IMR-90 (cell line): ENCODE results near the gene FUBP3. TPM values are rescaled to one million over a fixed set of nuclear protein-coding genes. Genes with fewer than 3 reads are reported as not detected.

ENCODE experiments used
- ATAC-seq: fragments of 200-7000 bp; cut with Tn5 transposase; 2 replicates; pipeline ENCODE4 v1.9.1; 2020; ENCODE audit warnings: low read depth, mild to moderate bottlenecking, moderate library complexity
- BruUV-seq: library from RNA; stranded (reverse); fragments of 400-500 nt; replicated peaks from 2 replicates; lab custom pipeline; 2021; lab: Mats Ljungman, UMichigan
- CTCF ChIA-PET: fragments of 300-600 bp; formaldehyde crosslinking; extraction: SDS; loops from one replicate; lab custom pipeline; 2021; ENCODE audit warnings: antibody characterized with exemption; lab: Yijun Ruan, JAX
- POLR2A ChIA-PET: fragments of 300-600 bp; sonication (Branson Sonifier 250); formaldehyde crosslinking; loops from one replicate; lab custom pipeline; 2022; ENCODE audit warnings: antibody characterized with exemption; ENCODE audit not compliant: unreplicated experiment; lab: Charles Lee
- DNase-seq: peaks from one replicate; pipeline ENCODE4 v3.0.0; 2013
- H2AFZ ChIP-seq: replicated peaks from 2 replicates; pipeline ENCODE3; 2013; ENCODE audit warnings: low read length, mild to moderate bottlenecking; ENCODE audit not compliant: poor library complexity
- H2AK5ac ChIP-seq: 2 replicates; pipeline ENCODE4 v1.6.1; 2013; ENCODE audit warnings: low read depth, low read length, inconsistent platforms
- H2AK9ac ChIP-seq: replicated peaks from 2 replicates; pipeline ENCODE3; 2013; ENCODE audit warnings: mild to moderate bottlenecking, low read depth, low read length, moderate library complexity; ENCODE audit not compliant: poor library complexity
- H2BK120ac ChIP-seq: 2 replicates; pipeline ENCODE4 v1.6.1; 2013; ENCODE audit warnings: low read depth, low read length, inconsistent platforms
- H2BK15ac ChIP-seq: 3 replicates; pipeline ENCODE4 v1.6.1; 2013; ENCODE audit warnings: low read depth, low read length, inconsistent platforms
- H2BK20ac ChIP-seq: 2 replicates; pipeline ENCODE4 v1.6.1; 2013; ENCODE audit warnings: low read depth, mild to moderate bottlenecking, inconsistent platforms, low read length, moderate library complexity
- H2BK5ac ChIP-seq: 2 replicates; pipeline ENCODE4 v1.6.1; 2013; ENCODE audit warnings: mild to moderate bottlenecking, low read depth, low read length, inconsistent platforms; ENCODE audit not compliant: poor library complexity, severe bottlenecking
- H3K14ac ChIP-seq: replicated peaks from 2 replicates; pipeline ENCODE4 v1.6.1; 2013; ENCODE audit warnings: low read depth, low read length, inconsistent platforms
- H3K18ac ChIP-seq: 2 replicates; pipeline ENCODE4 v1.6.1; 2013; ENCODE audit warnings: low read depth, low read length, control low read depth
- H3K23ac ChIP-seq: 2 replicates; pipeline ENCODE4 v1.6.1; 2013; ENCODE audit warnings: low read depth, low read length, inconsistent platforms
- H3K27ac ChIP-seq: 2 replicates; pipeline ENCODE4 v1.5.1; 2013; ENCODE audit warnings: mild to moderate bottlenecking, control low read depth, low read length; ENCODE audit not compliant: insufficient read depth
- H3K27me3 ChIP-seq: 2 replicates; pipeline ENCODE4 v1.6.1; 2013; ENCODE audit warnings: low read length; ENCODE audit not compliant: control insufficient read depth, insufficient read depth
- H3K36me3 ChIP-seq: 2 replicates; pipeline ENCODE4 v1.6.1; 2013; ENCODE audit warnings: low read length, mixed read lengths; ENCODE audit not compliant: control insufficient read depth, insufficient read depth
- H3K4ac ChIP-seq: 2 replicates; pipeline ENCODE4 v1.6.1; 2013; ENCODE audit warnings: low read depth, low read length, inconsistent platforms
- H3K4me1 ChIP-seq: 2 replicates; pipeline ENCODE4 v1.6.1; 2013; ENCODE audit warnings: low read length, mixed read lengths; ENCODE audit not compliant: control insufficient read depth, insufficient read depth
- H3K4me2 ChIP-seq: 2 replicates; pipeline ENCODE4 v1.6.1; 2013; ENCODE audit warnings: low read depth, mild to moderate bottlenecking, control low read depth, low read length, moderate library complexity
- H3K4me3 ChIP-seq: 2 replicates; pipeline ENCODE4 v1.5.1; 2013; ENCODE audit warnings: low read depth, mild to moderate bottlenecking, control low read depth, low read length, moderate library complexity; ENCODE audit not compliant: insufficient read depth
- H3K56ac ChIP-seq: 2 replicates; pipeline ENCODE4 v1.6.1; 2013; ENCODE audit warnings: low read length, inconsistent platforms; ENCODE audit not compliant: insufficient read depth; ENCODE audit errors: extremely low read depth
- H3K79me1 ChIP-seq, 2 experiments: 2 replicates each; pipeline ENCODE4 v1.6.1; 2013; ENCODE audit warnings: low read length in 2 of 2, inconsistent platforms in 1 of 2, low read depth in 1 of 2
- H3K9ac ChIP-seq: 2 replicates; pipeline ENCODE4 v1.6.1; 2013; ENCODE audit warnings: low read depth, low read length, control low read depth
- H3K9me1 ChIP-seq: 2 replicates; pipeline ENCODE4 v1.6.1; 2013; ENCODE audit warnings: low read length, inconsistent platforms; ENCODE audit not compliant: insufficient read depth
- H3K9me3 ChIP-seq: 2 replicates; pipeline ENCODE4 v1.6.1; 2013; ENCODE audit warnings: low read length; ENCODE audit not compliant: control insufficient read depth, insufficient read depth
- H4K20me1 ChIP-seq: 2 replicates; pipeline ENCODE4 v1.6.1; 2013; ENCODE audit warnings: low read length, inconsistent platforms; ENCODE audit not compliant: insufficient read depth
- H4K5ac ChIP-seq: 2 replicates; pipeline ENCODE4 v1.6.1; 2013; ENCODE audit warnings: mild to moderate bottlenecking, low read depth, low read length, control low read depth
- H4K8ac ChIP-seq, 2 experiments: 2 replicates each; pipeline ENCODE4 v1.6.1; 2013; ENCODE audit warnings: low read depth in 2 of 2, low read length in 2 of 2, control low read depth in 1 of 2, inconsistent platforms in 1 of 2
- H4K91ac ChIP-seq: 2 replicates; pipeline ENCODE4 v1.6.1; 2013; ENCODE audit warnings: low read depth, low read length, inconsistent platforms; ENCODE audit not compliant: insufficient read depth
- FOS ChIP-seq: fragments of 150-350 bp; IDR thresholded peaks from 2 replicates; pipeline ENCODE4 v1.6.1; 2016; ENCODE audit warnings: low read depth, low read length
- MAFK ChIP-seq: IDR thresholded peaks from 2 replicates; pipeline ENCODE4 v1.6.1; 2012; ENCODE audit warnings: low read depth, low read length, improper control_type of control experiment
- WGBS, 2 experiments: methylation state at CpG; one replicate each; pipeline versions ENCODE4 v1.1.5 to v1.1.7; 2013; ENCODE audit warnings: missing lambda C conversion rate in 2 of 2; ENCODE audit not compliant: insufficient read length in 1 of 2; ENCODE audit errors: extremely low coverage in 2 of 2; 5-methylcytosine and 5-hydroxymethylcytosine counted together
- dilution Hi-C: fragments of 300-500 bp; cut with HindIII; formaldehyde crosslinking; loops from one replicate; pipeline ENCODE4 v1.14.3; 2018; ENCODE audit warnings: low sequenced_read_pairs; ENCODE audit not compliant: unreplicated experiment
- in situ Hi-C: fragments of 300-500 bp; cut with MboI; formaldehyde crosslinking; loops from 3 replicates; pipeline ENCODE4 v1.14.3; 2019; ENCODE audit warnings: low sequenced_read_pairs, inconsistent platforms, mixed read lengths
- intact Hi-C: fragments of 100-400 bp; cut with micrococcal nuclease; formaldehyde crosslinking; loops from 2 replicates; pipeline ENCODE4 v1.10.0; 2022
- polyA plus RNA-seq, 3 experiments: library from polyadenylated mRNA; depleted of rRNA; stranded (reverse); fragments of >200 nt; gene quantifications; 2 replicates each; pipeline ENCODE4 v1.2.3, GENCODE V29; 2012; ENCODE audit warnings: low replicate concordance in 1 of 3
- total RNA-seq: library from RNA; depleted of rRNA; stranded (reverse); fragments of >200 nt; gene quantifications from 2 replicates; pipeline ENCODE4 v1.2.3, GENCODE V29; 2012

FUBP3 gene
- total and polyA plus RNA-seq, 2 of the 4 experiments (the other 2 are of a cell fraction): 32.3 to 50.1 TPM

DNA sequence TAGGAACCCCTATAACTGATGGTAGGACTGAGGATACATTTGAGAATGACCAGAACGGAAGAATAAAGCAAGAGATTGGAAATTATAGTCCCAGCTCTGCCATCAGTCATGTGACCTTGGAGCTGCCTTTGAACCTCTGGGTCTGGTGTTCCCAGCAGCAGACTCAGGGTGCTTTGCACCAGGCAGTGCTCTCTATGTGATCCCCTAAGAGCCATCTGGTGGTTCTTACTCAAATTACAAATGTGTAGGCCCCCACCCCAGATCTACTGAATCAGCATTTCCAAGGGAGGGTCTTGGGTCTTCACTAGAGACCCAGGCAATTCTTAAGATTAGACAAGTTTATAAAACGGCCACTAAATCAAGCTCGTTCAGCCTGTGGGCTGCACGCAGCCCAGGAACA, 44.8 kb downstream of the FUBP3 start:
- CTCF ChIA-PET: no interaction called here
- dilution Hi-C loops: no loop called here
- no CpG with 5 or more reads among the region's 4 CpGs for WGBS, 2 experiments

More for the DNA sequence above, 44.8 kb downstream of the FUBP3 start:
- H2BK15ac ChIP-seq: no peak overlapping the region
- no peak overlapping the region for H4K8ac ChIP-seq
- no peak overlapping the region for H2AFZ ChIP-seq
- H2AK9ac ChIP-seq: no peak overlapping the region
- ATAC-seq (no peak), DNase-seq (no peak)
- no peaks in the 10 kb centered on the region for H3K9me3 ChIP-seq
- H4K91ac ChIP-seq: no peak overlapping the region
- no peak for TF ChIP-seq FOS
- peak; percentile 21; the same call in 1 of the 2 replicates for TF ChIP-seq MAFK
- no peak overlapping the region for H3K14ac ChIP-seq
- no TSS peak for BruUV-seq
- POLR2A ChIA-PET: no interaction called here
- H2AK5ac ChIP-seq: no peak overlapping the region
- H3K27ac ChIP-seq: no peak overlapping the region
- intact Hi-C loops (no loop called here), in situ Hi-C loops (no loop called here)
- no peak overlapping the region for H3K4ac ChIP-seq
- no peaks in the 10 kb centered on the region for H3K9me1 ChIP-seq
- no peak overlapping the region for H3K56ac ChIP-seq
- no peak overlapping the region for H2BK20ac ChIP-seq
- no peak overlapping the region for H3K9ac ChIP-seq
- peaks cover 67% of the 10 kb centered on the region for H3K36me3 ChIP-seq
- H3K4me2 ChIP-seq: no peak overlapping the region
- H4K5ac ChIP-seq: no peak overlapping the region
- H3K4me1 ChIP-seq: no peaks in the 10 kb centered on the region
- H2BK5ac ChIP-seq: no peak overlapping the region
- peaks cover 5% of the 10 kb centered on the region; the same call in 1 of the 2 replicates for H4K20me1 ChIP-seq
- H3K27me3 ChIP-seq: no peaks in the 10 kb centered on the region
- H2BK120ac ChIP-seq: no peak overlapping the region
- H3K18ac ChIP-seq: no peak overlapping the region
- no peak overlapping the region for H3K23ac ChIP-seq
- peaks cover 6% of the 10 kb centered on the region in 2 experiments; a peak in 3 of 4 replicates for H3K79me1 ChIP-seq
- H3K4me3 ChIP-seq: no peak overlapping the region
